Mesothelial cell of epicardium (in vitro differentiated cells): ENCODE data around the gene PTPN2. TPM values are rescaled to one million over a fixed set of nuclear protein-coding genes. Genes with fewer than 3 reads are reported as not detected.

ENCODE experiments used
- DNase-seq, 2 experiments: peaks; one replicate each; pipeline ENCODE4 v3.0.0; 2021; ENCODE audit warnings: low spot score in 2 of 2; ENCODE audit not compliant: unreplicated experiment in 2 of 2
- H3K27ac Mint-ChIP-seq: 2 replicates; pipeline ENCODE4 v1.8.0; 2021; ENCODE audit warnings: mixed read lengths
- H3K27me3 Mint-ChIP-seq: 2 replicates; pipeline ENCODE4 v1.8.0; 2021; ENCODE audit warnings: low read depth, mixed read lengths
- H3K36me3 Mint-ChIP-seq: 2 replicates; pipeline ENCODE4 v1.8.0; 2021; ENCODE audit warnings: mixed read lengths
- H3K4me1 Mint-ChIP-seq: 2 replicates; pipeline ENCODE4 v1.8.0; 2021; ENCODE audit warnings: mixed read lengths
- H3K4me3 Mint-ChIP-seq: 2 replicates; pipeline ENCODE4 v1.8.0; 2021; ENCODE audit warnings: mild to moderate bottlenecking, moderate library complexity, mixed read lengths
- H3K9me3 Mint-ChIP-seq: 2 replicates; pipeline ENCODE4 v1.8.0; 2021; ENCODE audit warnings: mixed read lengths
- CTCF ChIP-seq: fragments of 200-600 bp; sonication (generic); IDR thresholded peaks from one replicate; pipeline ENCODE4 v1.5.0; 2021; ENCODE audit warnings: antibody characterized with exemption; ENCODE audit not compliant: unreplicated experiment
- total RNA-seq: library from RNA; stranded (reverse); gene quantifications from 3 replicates; pipeline ENCODE4 v1.2.1, GENCODE V29; 2021

PTPN2 gene
- total RNA-seq, 1 donor from 2014 or later = 37.0 TPM

- peak overlapping the region; percentile 24 for H3K27ac Mint-ChIP-seq
- H3K36me3 Mint-ChIP-seq = peaks cover 8% of the 10 kb centered on the region
- TF ChIP-seq CTCF = no peak
- peaks cover 29% of the 10 kb centered on the region for H3K4me1 Mint-ChIP-seq
- H3K27me3 Mint-ChIP-seq = no peaks in the 10 kb centered on the region
- H3K9me3 Mint-ChIP-seq = no peaks in the 10 kb centered on the region
- no peak for DNase-seq
- no peak overlapping the region for H3K4me3 Mint-ChIP-seq
Observed at GRCh38 chr18:12839057-12839525, 44.9 kb downstream of the PTPN2 start.

GRCh38 chr18:12838178-12838634, 45.8 kb downstream of the PTPN2 start:
- no peak overlapping the region for H3K4me3 Mint-ChIP-seq
- no peak for DNase-seq
- H3K4me1 Mint-ChIP-seq = peaks cover 27% of the 10 kb centered on the region
- H3K27me3 Mint-ChIP-seq = no peaks in the 10 kb centered on the region
- peaks cover 14% of the 10 kb centered on the region for H3K36me3 Mint-ChIP-seq
- TF ChIP-seq CTCF = no peak
- peak overlapping the region; percentile 74 for H3K27ac Mint-ChIP-seq
- H3K9me3 Mint-ChIP-seq = no peaks in the 10 kb centered on the region

GRCh38 chr18:12837747-12838146, 46.3 kb downstream of the PTPN2 start:
- H3K27ac Mint-ChIP-seq = peak overlapping the region; percentile 74
- no peak overlapping the region for H3K4me3 Mint-ChIP-seq

GRCh38 chr18:12836551-12836950, 47.5 kb downstream of the PTPN2 start:
- peaks cover 21% of the 10 kb centered on the region for H3K4me1 Mint-ChIP-seq
- DNase-seq = no peak

More at GRCh38 chr18:12837747-12838146, 46.3 kb downstream of the PTPN2 start:
- Mint-ChIP-seq H3K9me3 (no peaks in the 10 kb centered on the region), H3K36me3 (peaks cover 17% of the 10 kb centered on the region), H3K4me1 (peaks cover 27% of the 10 kb centered on the region), H3K27me3 (no peaks in the 10 kb centered on the region)
- TF ChIP-seq CTCF = no peak
- no peak for DNase-seq

GRCh38 chr18:12828116-12829051, 55.7 kb downstream of the PTPN2 start:
- Mint-ChIP-seq H3K4me3 (no peak overlapping the region), H3K9me3 (peaks cover 17% of the 10 kb centered on the region), H3K4me1 (no peaks in the 10 kb centered on the region), H3K27ac (no peak overlapping the region), H3K36me3 (peaks cover 58% of the 10 kb centered on the region), H3K27me3 (no peaks in the 10 kb centered on the region)
- TF ChIP-seq CTCF = no peak
- DNase-seq = no peak

More at GRCh38 chr18:12836551-12836950, 47.5 kb downstream of the PTPN2 start:
- no peak for TF ChIP-seq CTCF
- H3K9me3 Mint-ChIP-seq = no peaks in the 10 kb centered on the region
- H3K36me3 Mint-ChIP-seq = peaks cover 20% of the 10 kb centered on the region
- H3K27ac Mint-ChIP-seq = peak overlapping the region; percentile 32
- no peaks in the 10 kb centered on the region for H3K27me3 Mint-ChIP-seq
- no peak overlapping the region for H3K4me3 Mint-ChIP-seq
